GM21723 (cell line): ENCODE results near the gene RNF213.

Experiments
- ATAC-seq: cut with Tn5 transposase; IDR thresholded peaks from one replicate; pipeline ENCODE4 v1.9.1; 2021; ENCODE audit warnings: mild to moderate bottlenecking, moderate library complexity; ENCODE audit not compliant: unreplicated experiment

The RNF213 gene

DNA sequence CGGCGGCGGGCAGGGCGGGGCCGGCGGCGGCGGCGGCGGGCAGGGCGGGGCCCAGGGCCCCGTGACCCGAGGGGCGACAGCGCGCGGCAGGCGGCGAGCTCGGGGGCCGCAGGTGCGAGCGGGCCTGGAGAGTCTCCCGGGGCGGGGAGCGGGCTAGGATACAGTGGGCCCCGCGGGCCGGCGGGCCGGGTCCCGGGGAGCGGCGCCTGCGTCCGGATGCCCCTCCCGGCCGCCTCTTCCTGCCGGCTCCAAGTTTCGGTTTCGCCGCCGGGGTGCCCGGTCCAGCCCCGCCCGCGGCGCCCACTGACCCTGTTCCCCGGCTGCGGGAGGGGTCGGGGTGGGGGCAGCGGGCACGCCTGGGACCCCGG lies at the start of gene RNF213:
TSS of gene RNF213 (plus strand) at position 62 of the 368 bp plus-strand sequence. CDS start 2,830 bp downstream, outside the sequence.
- ATAC-seq: no peak

GRCh38 chr17:80212109-80212508 lies 48.5 kb upstream of the RNF213 start:
- ATAC-seq: no peak

DNA sequence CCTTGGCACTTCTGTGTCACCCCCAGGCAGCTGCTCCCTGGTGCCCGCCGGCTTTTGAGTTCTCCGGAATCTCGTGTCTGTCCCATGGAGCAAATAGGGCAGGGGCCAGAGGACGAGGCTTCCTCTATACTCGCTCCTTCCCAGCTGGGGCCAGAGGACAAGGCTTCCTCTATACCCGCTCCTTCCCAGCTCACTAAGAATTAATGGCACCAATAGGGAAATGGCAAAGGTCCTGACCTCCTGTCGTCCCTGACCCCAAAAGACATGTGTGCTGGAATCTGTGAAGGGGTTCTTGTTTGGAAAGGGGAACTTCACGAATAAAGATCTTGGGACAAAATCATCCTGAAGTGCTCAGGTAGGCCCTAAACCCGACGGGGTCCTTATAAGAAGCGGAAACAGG lies 48.1 kb upstream of the RNF213 start:
- ATAC-seq: no peak

DNA sequence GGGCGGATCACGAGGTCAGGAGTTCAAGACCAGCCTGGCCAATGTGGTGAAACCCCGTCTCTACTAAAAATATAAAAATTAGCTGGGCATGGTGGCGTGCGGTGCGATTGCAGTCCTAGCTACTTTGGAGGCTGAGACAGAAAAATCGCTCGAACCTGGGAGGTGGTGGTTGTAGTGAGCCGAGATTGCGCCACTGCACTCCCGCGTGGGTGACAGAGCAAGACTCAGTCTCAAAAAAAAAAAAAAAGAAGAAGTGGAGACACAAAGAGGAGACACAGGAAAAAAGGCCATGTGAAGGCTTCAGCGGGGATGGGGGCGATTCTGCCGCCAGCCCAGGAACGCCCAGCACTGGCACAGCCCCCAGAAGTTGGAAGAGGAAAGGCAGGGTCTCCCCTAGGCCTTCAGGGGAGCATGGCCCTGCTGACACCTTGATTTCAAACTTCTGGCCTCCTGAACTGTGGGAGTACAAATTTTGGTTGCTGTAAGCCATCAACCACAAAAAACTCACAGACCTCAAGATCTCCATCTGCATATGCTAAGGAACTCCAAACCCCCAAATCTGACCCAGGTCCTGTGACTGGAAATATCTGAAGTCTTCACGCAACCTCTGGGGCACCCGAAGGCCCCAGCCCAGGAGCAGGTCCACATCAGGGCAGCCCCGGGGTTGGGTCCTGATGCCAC lies 47.5 kb upstream of the RNF213 start:
- ATAC-seq: no peak

- ATAC-seq: no peak
These were observed 47.0 kb upstream of the RNF213 start for GRCh38 chr17:80213643-80213975.

- ATAC-seq: no peak
These were observed 46.4 kb upstream of the RNF213 start for GRCh38 chr17:80214012-80214877.

DNA sequence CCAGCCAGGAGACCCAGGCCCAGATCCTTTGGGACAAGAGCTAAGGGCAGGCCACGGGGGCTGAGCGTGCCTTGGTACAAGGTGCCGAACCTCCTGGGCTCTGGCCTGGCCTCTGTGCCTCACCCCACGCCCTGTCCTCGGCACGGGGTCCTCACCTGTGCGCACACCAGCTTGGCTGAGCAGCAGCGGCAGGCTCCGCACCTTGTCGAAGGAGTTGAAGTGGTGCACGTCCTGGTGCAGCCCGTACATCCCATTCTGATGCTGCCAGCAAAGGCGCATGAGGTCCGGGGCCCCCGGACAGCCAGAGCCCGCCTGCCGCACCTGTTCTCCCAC lies 45.8 kb upstream of the RNF213 start:
- ATAC-seq: no peak

DNA sequence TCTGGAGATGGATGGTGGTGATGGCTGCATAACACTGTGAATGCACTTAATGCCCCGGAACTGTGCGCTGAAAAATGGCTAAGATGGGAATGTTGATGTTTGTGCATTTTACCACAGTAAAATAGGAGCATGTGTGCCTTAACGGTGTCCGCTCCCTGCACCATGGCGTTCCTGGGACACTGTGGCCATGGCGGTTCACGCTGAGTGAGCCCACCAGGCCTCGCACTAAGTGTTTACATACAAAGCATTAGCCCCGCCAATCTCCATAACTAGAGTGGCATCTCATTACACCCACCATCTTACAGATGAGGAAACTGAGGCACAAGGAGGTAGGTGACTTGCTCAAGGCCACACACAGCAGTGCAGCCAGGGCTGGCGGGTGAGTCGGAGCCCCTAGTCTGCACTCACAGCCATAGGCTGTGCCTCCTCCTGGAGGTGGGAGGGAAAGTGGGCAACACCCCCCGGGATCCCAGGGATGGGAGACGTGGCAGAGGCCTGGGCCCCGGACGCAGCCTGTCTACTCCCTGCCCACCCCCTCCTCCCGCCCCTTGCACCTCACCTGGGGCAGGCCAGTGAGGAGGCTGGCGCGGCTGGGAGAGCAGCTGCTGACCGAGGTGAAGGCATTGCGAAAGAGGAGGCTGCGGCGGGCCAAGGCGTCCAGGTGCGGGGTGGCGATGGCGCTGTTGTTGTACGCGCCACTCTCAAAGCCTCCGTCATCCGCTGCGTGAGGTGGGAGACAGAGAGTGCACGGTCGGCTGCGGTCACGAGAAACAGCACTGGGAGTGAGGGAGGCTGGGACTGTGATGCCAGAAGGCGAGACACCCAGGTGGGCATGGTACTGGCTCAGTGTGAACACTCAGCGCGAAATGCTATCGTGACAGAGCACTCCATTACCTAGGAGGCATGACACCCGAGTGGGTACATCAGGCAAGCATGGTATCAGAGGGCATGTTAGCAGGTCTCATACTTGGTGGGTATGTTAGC lies 43.9 kb upstream of the RNF213 start:
- no peak for ATAC-seq

GRCh38 chr17:80217703-80218362 lies 42.8 kb upstream of the RNF213 start:
- ATAC-seq: no peak

DNA sequence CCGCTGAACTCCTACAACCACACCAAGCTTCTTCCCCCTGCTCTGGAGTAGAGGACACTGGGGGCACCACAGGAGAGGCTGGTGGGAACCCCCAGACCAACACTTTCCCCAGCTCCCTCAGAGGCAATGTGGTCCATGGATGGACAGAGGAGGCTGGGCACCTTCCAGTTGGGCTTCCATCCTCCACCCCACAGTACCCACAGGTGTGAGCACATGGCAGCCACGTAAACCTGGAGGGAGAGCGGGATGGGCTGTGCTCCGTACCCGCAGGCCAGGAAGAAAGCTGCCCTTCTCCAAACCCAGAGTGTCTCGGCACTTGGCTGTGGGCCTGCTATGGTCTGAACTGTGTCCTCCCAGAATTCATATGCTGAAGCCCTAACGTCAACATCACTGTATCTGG lies 42.3 kb upstream of the RNF213 start:
- ATAC-seq: no peak

DNA sequence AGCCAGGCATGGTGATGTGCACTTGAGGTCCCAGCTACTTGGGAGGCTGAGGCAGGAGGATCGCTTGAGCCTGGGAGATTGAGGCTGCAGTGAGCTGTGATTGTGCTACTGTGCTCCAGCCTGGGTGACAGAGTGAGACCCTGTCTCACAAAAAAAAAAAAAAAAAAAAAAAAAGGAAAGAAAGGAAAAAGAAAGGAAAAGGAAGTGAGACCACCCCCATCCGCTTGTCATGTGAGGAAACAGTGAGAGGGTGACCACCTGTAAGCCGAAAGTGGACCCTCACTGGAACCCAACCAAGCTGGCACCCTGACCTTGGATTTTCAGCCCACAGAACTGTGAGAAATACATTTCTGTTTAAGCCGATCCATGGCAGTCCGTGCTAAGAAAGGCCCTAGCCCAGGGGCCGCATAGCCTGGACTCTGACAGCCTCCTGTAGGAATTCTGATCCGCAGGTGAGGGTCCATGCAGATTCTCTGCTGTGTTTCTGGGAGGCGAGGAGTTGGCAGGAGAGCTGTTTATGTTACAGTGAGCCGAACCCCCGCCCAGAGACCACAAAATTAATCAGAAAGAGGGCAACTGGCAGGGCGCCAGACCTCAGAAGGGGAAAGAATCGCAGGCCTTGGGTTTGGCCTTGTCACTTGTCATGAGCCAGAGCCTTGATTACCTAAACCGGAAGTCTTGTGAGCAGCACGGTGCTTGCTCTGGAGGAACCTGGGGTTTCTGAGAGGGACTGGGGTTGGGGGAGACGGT lies 41.5 kb upstream of the RNF213 start:
- peak; percentile 41 for ATAC-seq

GRCh38 chr17:80219763-80220053 lies 40.9 kb upstream of the RNF213 start:
- peak; percentile 22 for ATAC-seq

- peak; percentile 39 for ATAC-seq
These were observed 40.5 kb upstream of the RNF213 start, which contains the start of the genes SGSH and SLC26A11 for GRCh38 chr17:80220054-80220735. Gene SGSH (minus strand): TSS chr17:80220333. CDS start chr17:80220313, 20 bp downstream. Gene SLC26A11 (plus strand): TSS chr17:80220427. CDS start chr17:80221561, 1,134 bp downstream.

- ATAC-seq: no peak
These were observed 39.9 kb upstream of the RNF213 start for GRCh38 chr17:80220736-80221215.

- no peak for ATAC-seq
These were observed 39.1 kb upstream of the RNF213 start for GRCh38 chr17:80221351-80222105.

GRCh38 chr17:80222376-80223141 lies 38.1 kb upstream of the RNF213 start:
- no peak for ATAC-seq

GRCh38 chr17:80223142-80223815 lies 37.4 kb upstream of the RNF213 start:
- no peak for ATAC-seq
